AML-193 (cell line): ENCODE results near the gene MBLAC2.

ENCODE experiments used
- DNase-seq, 2 experiments: peaks; one replicate each; lab custom pipeline; 2025; lab: John Stamatoyannopoulos, UW

The MBLAC2 gene

GRCh38 chr5:90474235-90475107 lies at the start of gene MBLAC2, which contains the start of gene POLR3G:
Gene MBLAC2, minus strand, starts transcription at chr5:90474771. Its CDS starts 479 bp downstream, at chr5:90474292.
Gene POLR3G, plus strand, starts transcription at chr5:90474864. Its CDS starts 10,704 bp downstream, at chr5:90485568.
- DNase-seq, result peak; percentile 87 to 91

- DNase-seq, result no peak
Measured at GRCh38 chr5:90519081-90519480, 44.5 kb upstream of the MBLAC2 start.

- no peak for DNase-seq
Measured at GRCh38 chr5:90518661-90519060, 44.1 kb upstream of the MBLAC2 start.

- DNase-seq, result no peak
Measured at GRCh38 chr5:90514520-90514919, 39.9 kb upstream of the MBLAC2 start.

GRCh38 chr5:90510438-90510837 lies 35.9 kb upstream of the MBLAC2 start:
- DNase-seq, result no peak

- DNase-seq, result no peak
Measured at GRCh38 chr5:90506221-90506620, 31.6 kb upstream of the MBLAC2 start.

- DNase-seq, result no peak
Measured at GRCh38 chr5:90504743-90505142, 30.2 kb upstream of the MBLAC2 start.

- no peak for DNase-seq
Measured at GRCh38 chr5:90503596-90503995, 29.0 kb upstream of the MBLAC2 start.

- no peak for DNase-seq
Measured at GRCh38 chr5:90495146-90495545, 20.6 kb upstream of the MBLAC2 start.

- DNase-seq, result no peak
Measured at GRCh38 chr5:90494043-90494442, 19.5 kb upstream of the MBLAC2 start.

- no peak for DNase-seq
Measured at GRCh38 chr5:90488791-90489190, 14.2 kb upstream of the MBLAC2 start.

- no peak for DNase-seq
Measured at GRCh38 chr5:90484540-90484939, 10.0 kb upstream of the MBLAC2 start.

GRCh38 chr5:90483206-90483605 lies 8.6 kb upstream of the MBLAC2 start:
- no peak for DNase-seq

- no peak for DNase-seq
Measured at GRCh38 chr5:90480699-90481098, 6.1 kb upstream of the MBLAC2 start.

- no peak for DNase-seq
Measured at GRCh38 chr5:90479611-90480385, 5.2 kb upstream of the MBLAC2 start.

GRCh38 chr5:90477621-90478215 lies 3.1 kb upstream of the MBLAC2 start:
- no peak for DNase-seq

- no peak for DNase-seq
Measured at GRCh38 chr5:90477073-90477472, 2.5 kb upstream of the MBLAC2 start.

GRCh38 chr5:90476391-90476790 lies 1.8 kb upstream of the MBLAC2 start:
- peak; percentile 7 to 29 for DNase-seq

GRCh38 chr5:90475436-90475980 lies 937 bp upstream of the MBLAC2 start:
- no peak for DNase-seq

GRCh38 chr5:90473396-90474234 lies 956 bp downstream of the MBLAC2 start:
- DNase-seq, result peak; percentile 20 to 26

GRCh38 chr5:90472783-90473395 lies 1.7 kb downstream of the MBLAC2 start:
- no peak for DNase-seq
